Measurements from ENCODE around the gene VWA8.
"Not testable (repeated sequence)": the region's sequence is repeated elsewhere in the genome, so short reads cannot be mapped to it uniquely, and the experiment has no call there.

The VWA8 gene

GRCh38 chr13:41915081-41915480 is 45.8 kb downstream of the VWA8 start:
- in situ Hi-C loops (cut with MboI; ENCODE audit: low pct_unique_long_range_greater_than_20kb, low sequenced_read_pairs, unreplicated experiment): no loop called here
- TF ChIP-seq CTCF (IDR thresholded peaks at IDR 0.05; ENCODE audit: extremely low read depth, insufficient read depth, missing control alignments): no peak
- DNase-seq (ENCODE audit: low spot score): no peak

GRCh38 chr13:41914552-41914951 is 46.4 kb downstream of the VWA8 start:
- in situ Hi-C loops (cut with MboI; ENCODE audit: low pct_unique_long_range_greater_than_20kb, low sequenced_read_pairs, unreplicated experiment): no loop called here

GRCh38 chr13:41909506-41909905 is 51.4 kb downstream of the VWA8 start:
- TF ChIP-seq CTCF (IDR thresholded peaks at IDR 0.05; ENCODE audit: extremely low read depth, insufficient read depth, missing control alignments): no peak
- no peak for DNase-seq (ENCODE audit: low spot score)
- in situ Hi-C loops (cut with MboI; ENCODE audit: low pct_unique_long_range_greater_than_20kb, low sequenced_read_pairs, unreplicated experiment): no loop called here

More at GRCh38 chr13:41914552-41914951, 46.4 kb downstream of the VWA8 start:
- no peak for DNase-seq (ENCODE audit: low spot score)
- TF ChIP-seq CTCF (IDR thresholded peaks at IDR 0.05; ENCODE audit: extremely low read depth, insufficient read depth, missing control alignments): no peak

GRCh38 chr13:41905600-41906254 is 55.2 kb downstream of the VWA8 start:
- peak; percentile 47 for DNase-seq (ENCODE audit: low spot score)
- in situ Hi-C loops (cut with MboI; ENCODE audit: low pct_unique_long_range_greater_than_20kb, low sequenced_read_pairs, unreplicated experiment): no loop called here
- peak; percentile 54 for TF ChIP-seq CTCF (IDR thresholded peaks at IDR 0.05; ENCODE audit: extremely low read depth, insufficient read depth, missing control alignments)

GRCh38 chr13:41900918-41901317 is 60.0 kb downstream of the VWA8 start:
- in situ Hi-C loops (cut with MboI; ENCODE audit: low pct_unique_long_range_greater_than_20kb, low sequenced_read_pairs, unreplicated experiment): no loop called here
- TF ChIP-seq CTCF (IDR thresholded peaks at IDR 0.05; ENCODE audit: extremely low read depth, insufficient read depth, missing control alignments): no peak
- no peak for DNase-seq (ENCODE audit: low spot score)

GRCh38 chr13:41898411-41898810 is 62.5 kb downstream of the VWA8 start:
- in situ Hi-C loops (cut with MboI; ENCODE audit: low pct_unique_long_range_greater_than_20kb, low sequenced_read_pairs, unreplicated experiment); DNase-seq (ENCODE audit: low spot score): not testable (repeated sequence)

GRCh38 chr13:41897126-41897525 is 63.8 kb downstream of the VWA8 start:
- in situ Hi-C loops (cut with MboI; ENCODE audit: low pct_unique_long_range_greater_than_20kb, low sequenced_read_pairs, unreplicated experiment): no loop called here
- DNase-seq (ENCODE audit: low spot score): no peak
- TF ChIP-seq CTCF (IDR thresholded peaks at IDR 0.05; ENCODE audit: extremely low read depth, insufficient read depth, missing control alignments): no peak
